Measurements from ENCODE around the gene PRICKLE2. TPM values are rescaled to one million over a fixed set of nuclear protein-coding genes. Genes with fewer than 3 reads are reported as not detected.

Gene PRICKLE2
- total and polyA plus RNA-seq, 2 donors (not counting 3 experiments of a cell fraction or from before 2014, with no cell fraction given) = 3.0 to 7.1 TPM

GRCh38 chr3:64058566-64058965 is 166.7 kb downstream of the PRICKLE2 start:
- Histone ChIP-seq H3K36me3 (ENCODE audit: control insufficient read depth in 2 of 2, extremely low read depth in 1 of 2, insufficient read depth in 2 of 2, low read length in 2 of 2) (no peaks in the 10 kb centered on the region), H3K9me3 (replicated peaks; ENCODE audit: control insufficient read depth, insufficient read depth, low read length) (no peaks in the 10 kb centered on the region), H3K27ac (ENCODE audit: insufficient read depth, low read depth, low read length) (no peak overlapping the region), H3K4me3 (replicated peaks in 1 of 3; ENCODE audit: insufficient read depth in 1 of 3, low read depth in 1 of 3, low read length in 3 of 3) (no peak overlapping the region), H3K4me2 (ENCODE audit: insufficient read depth, low read length) (no peak overlapping the region), H2AFZ (ENCODE audit: low read depth, low read length) (no peak overlapping the region), H3K9ac (replicated peaks; ENCODE audit: extremely low read depth, insufficient read depth, low read length) (no peak overlapping the region), H3K27me3 (ENCODE audit: control insufficient read depth in 2 of 2, insufficient read depth in 2 of 2, low read length in 2 of 2) (peaks cover 20 to 28% of the 10 kb centered on the region in 2 experiments), H3K79me2 (ENCODE audit: control insufficient read depth, insufficient read depth, low read length) (no peaks in the 10 kb centered on the region), H4K20me1 (replicated peaks; ENCODE audit: control insufficient read depth, extremely low read depth, insufficient read depth, low read length) (no peaks in the 10 kb centered on the region), H3K9me1 (replicated peaks; ENCODE audit: control insufficient read depth, extremely low read depth, insufficient read depth, low read length) (no peaks in the 10 kb centered on the region), H3K4me1 (ENCODE audit: control insufficient read depth, extremely low read depth, insufficient read depth, low read length) (no peaks in the 10 kb centered on the region)
- dilution Hi-C loops (cut with MboI; ENCODE audit: extremely low pct_ligation_motif_present, low sequenced_read_pairs) (no loop called here), intact Hi-C loops (cut with micrococcal nuclease) (no loop called here)
- no peak for FAIRE-seq
- ChIA-PET CTCF (no interaction called here), POLR2A (no interaction called here)
- DNase-seq (ENCODE audit: low read depth, low spot score) = no peak
- TF ChIP-seq MYC (IDR thresholded peaks at IDR 0.05; ENCODE audit: low read depth, low read length) = no peak
- TF ChIP-seq GATA2 (IDR thresholded peaks at IDR 0.05; ENCODE audit: insufficient read depth, insufficient read length, low read depth, low read length) = no peak
- no peak for TF ChIP-seq POLR2A (IDR thresholded peaks at IDR 0.05; ENCODE audit: low read depth, low read length)
- no peak for TF ChIP-seq EZH2 (IDR thresholded peaks at IDR 0.05; ENCODE audit: borderline replicate concordance, low read depth, low read length, severe bottlenecking)
- TF ChIP-seq FOS (IDR thresholded peaks at IDR 0.05; ENCODE audit: borderline replicate concordance, insufficient read depth, low read length) = no peak
- TF ChIP-seq, protein P1, sequence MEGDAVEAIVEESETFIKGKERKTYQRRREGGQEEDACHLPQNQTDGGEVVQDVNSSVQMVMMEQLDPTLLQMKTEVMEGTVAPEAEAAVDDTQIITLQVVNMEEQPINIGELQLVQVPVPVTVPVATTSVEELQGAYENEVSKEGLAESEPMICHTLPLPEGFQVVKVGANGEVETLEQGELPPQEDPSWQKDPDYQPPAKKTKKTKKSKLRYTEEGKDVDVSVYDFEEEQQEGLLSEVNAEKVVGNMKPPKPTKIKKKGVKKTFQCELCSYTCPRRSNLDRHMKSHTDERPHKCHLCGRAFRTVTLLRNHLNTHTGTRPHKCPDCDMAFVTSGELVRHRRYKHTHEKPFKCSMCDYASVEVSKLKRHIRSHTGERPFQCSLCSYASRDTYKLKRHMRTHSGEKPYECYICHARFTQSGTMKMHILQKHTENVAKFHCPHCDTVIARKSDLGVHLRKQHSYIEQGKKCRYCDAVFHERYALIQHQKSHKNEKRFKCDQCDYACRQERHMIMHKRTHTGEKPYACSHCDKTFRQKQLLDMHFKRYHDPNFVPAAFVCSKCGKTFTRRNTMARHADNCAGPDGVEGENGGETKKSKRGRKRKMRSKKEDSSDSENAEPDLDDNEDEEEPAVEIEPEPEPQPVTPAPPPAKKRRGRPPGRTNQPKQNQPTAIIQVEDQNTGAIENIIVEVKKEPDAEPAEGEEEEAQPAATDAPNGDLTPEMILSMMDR (IDR thresholded peaks at IDR 0.05; ENCODE audit: extremely low read depth in 1 of 2, insufficient read depth in 1 of 2, low read depth in 1 of 2, low read length in 2 of 2) = no peak
- no peak for TF ChIP-seq JUN (IDR thresholded peaks at IDR 0.05; ENCODE audit: borderline replicate concordance, insufficient read depth, insufficient read length, low read depth)
- TF ChIP-seq, protein P2, sequence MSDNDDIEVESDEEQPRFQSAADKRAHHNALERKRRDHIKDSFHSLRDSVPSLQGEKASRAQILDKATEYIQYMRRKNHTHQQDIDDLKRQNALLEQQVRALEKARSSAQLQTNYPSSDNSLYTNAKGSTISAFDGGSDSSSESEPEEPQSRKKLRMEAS (IDR thresholded peaks at IDR 0.05; ENCODE audit: insufficient read depth, insufficient read length) = no peak
- no peak for TF ChIP-seq POLR2AphosphoS5 (IDR thresholded peaks at IDR 0.05; ENCODE audit: insufficient read depth, low read depth, low read length)
- no TSS peak for BruUV-seq (replicated peaks)
